ENCODE results near the gene LRBA.
A peak's percentile ranks its signal among the peaks of the same experiment; 100 is the strongest.

The LRBA gene

GRCh38 chr4:150598909-150599308, 416.2 kb downstream of the LRBA start:
- H3K9me2 ChIP-seq (ENCODE audit: low read depth, low read length): no peaks in the 10 kb centered on the region
- no peak overlapping the region for H3K9ac ChIP-seq (ENCODE audit: low read length)
- H3K36me3 ChIP-seq (ENCODE audit: insufficient read depth, low read length): no peaks in the 10 kb centered on the region
- H3K27me3 ChIP-seq (ENCODE audit: insufficient read depth, low read length): no peaks in the 10 kb centered on the region
- no peaks in the 10 kb centered on the region for H3K9me3 ChIP-seq (ENCODE audit: low read length)
- no peak overlapping the region for H3K27ac ChIP-seq (ENCODE audit: low read depth, low read length, poor library complexity, severe bottlenecking)
- H3K79me2 ChIP-seq (ENCODE audit: insufficient read depth, low read length): no peaks in the 10 kb centered on the region
- TF ChIP-seq EZH2 (IDR thresholded peaks at IDR 0.05; ENCODE audit: borderline replicate concordance, low read length) (no peak), CTCF (IDR thresholded peaks at IDR 0.05; ENCODE audit: low read length) (no peak)
- no peak overlapping the region for H3K4me2 ChIP-seq (ENCODE audit: low read length)
- no peaks in the 10 kb centered on the region for H3K4me1 ChIP-seq (ENCODE audit: insufficient read depth, low read length, severe bottlenecking)
- no peaks in the 10 kb centered on the region for H4K20me1 ChIP-seq (ENCODE audit: insufficient read depth, low read length)
- H3F3A ChIP-seq (ENCODE audit: insufficient read depth, low read length): no peaks in the 10 kb centered on the region
- no peak overlapping the region for H2AFZ ChIP-seq (ENCODE audit: low read length)
- no peak overlapping the region for H3K4me3 ChIP-seq (ENCODE audit: low read depth, low read length, poor library complexity, severe bottlenecking)

- no peak overlapping the region for H3K9ac ChIP-seq (ENCODE audit: low read length)
These were observed 421.1 kb downstream of the LRBA start for GRCh38 chr4:150593996-150594395.

GRCh38 chr4:150591904-150592303, 423.2 kb downstream of the LRBA start:
- no peaks in the 10 kb centered on the region for H3K27me3 ChIP-seq (ENCODE audit: insufficient read depth, low read length)
- H3K9ac ChIP-seq (ENCODE audit: low read length): no peak overlapping the region
- H3F3A ChIP-seq (ENCODE audit: insufficient read depth, low read length): no peaks in the 10 kb centered on the region
- no peaks in the 10 kb centered on the region for H4K20me1 ChIP-seq (ENCODE audit: insufficient read depth, low read length)
- no peak overlapping the region for H2AFZ ChIP-seq (ENCODE audit: low read length)
- H3K4me1 ChIP-seq (ENCODE audit: insufficient read depth, low read length, severe bottlenecking): no peaks in the 10 kb centered on the region
- no peak overlapping the region for H3K4me3 ChIP-seq (ENCODE audit: low read depth, low read length, poor library complexity, severe bottlenecking)
- H3K27ac ChIP-seq (ENCODE audit: low read depth, low read length, poor library complexity, severe bottlenecking): no peak overlapping the region
- no peaks in the 10 kb centered on the region for H3K9me3 ChIP-seq (ENCODE audit: low read length)
- no peaks in the 10 kb centered on the region for H3K79me2 ChIP-seq (ENCODE audit: insufficient read depth, low read length)
- no peaks in the 10 kb centered on the region for H3K9me2 ChIP-seq (ENCODE audit: low read depth, low read length)
- TF ChIP-seq CTCF (IDR thresholded peaks at IDR 0.05; ENCODE audit: low read length): no peak
- no peak for TF ChIP-seq EZH2 (IDR thresholded peaks at IDR 0.05; ENCODE audit: borderline replicate concordance, low read length)
- H3K4me2 ChIP-seq (ENCODE audit: low read length): no peak overlapping the region
- peaks cover 4% of the 10 kb centered on the region; the same call in 1 of the 2 replicates for H3K36me3 ChIP-seq (ENCODE audit: insufficient read depth, low read length)

More at GRCh38 chr4:150593996-150594395, 421.1 kb downstream of the LRBA start:
- Histone ChIP-seq H3K79me2 (ENCODE audit: insufficient read depth, low read length) (no peaks in the 10 kb centered on the region), H3F3A (ENCODE audit: insufficient read depth, low read length) (no peaks in the 10 kb centered on the region), H3K27me3 (ENCODE audit: insufficient read depth, low read length) (no peaks in the 10 kb centered on the region), H2AFZ (ENCODE audit: low read length) (no peak overlapping the region), H3K4me2 (ENCODE audit: low read length) (no peak overlapping the region), H3K27ac (ENCODE audit: low read depth, low read length, poor library complexity, severe bottlenecking) (no peak overlapping the region), H4K20me1 (ENCODE audit: insufficient read depth, low read length) (no peaks in the 10 kb centered on the region), H3K4me3 (ENCODE audit: low read depth, low read length, poor library complexity, severe bottlenecking) (no peak overlapping the region), H3K9me3 (ENCODE audit: low read length) (no peaks in the 10 kb centered on the region), H3K4me1 (ENCODE audit: insufficient read depth, low read length, severe bottlenecking) (no peaks in the 10 kb centered on the region), H3K9me2 (ENCODE audit: low read depth, low read length) (no peaks in the 10 kb centered on the region), H3K36me3 (ENCODE audit: insufficient read depth, low read length) (peaks cover 4% of the 10 kb centered on the region; the same call in 1 of the 2 replicates)
- TF ChIP-seq CTCF (IDR thresholded peaks at IDR 0.05; ENCODE audit: low read length) (peak; percentile 15; the same call in 1 of the 2 replicates), EZH2 (IDR thresholded peaks at IDR 0.05; ENCODE audit: borderline replicate concordance, low read length) (no peak)

Data from OCI-LY1 (cell line).